IMR-90 (cell line): ENCODE data around the gene BMPER. TPM values are rescaled to one million over a fixed set of nuclear protein-coding genes. Genes with fewer than 3 reads are reported as not detected.

Experiments
- ATAC-seq: fragments of 200-7000 bp; cut with Tn5 transposase; 2 replicates; pipeline ENCODE4 v1.9.1; 2020; ENCODE audit warnings: low read depth, mild to moderate bottlenecking, moderate library complexity
- BruUV-seq: library from RNA; stranded (reverse); fragments of 400-500 nt; replicated peaks from 2 replicates; lab custom pipeline; 2021; lab: Mats Ljungman, UMichigan
- CTCF ChIA-PET: fragments of 300-600 bp; formaldehyde crosslinking; extraction: SDS; loops from one replicate; lab custom pipeline; 2021; ENCODE audit warnings: antibody characterized with exemption; lab: Yijun Ruan, JAX
- POLR2A ChIA-PET: fragments of 300-600 bp; sonication (Branson Sonifier 250); formaldehyde crosslinking; loops from one replicate; lab custom pipeline; 2022; ENCODE audit warnings: antibody characterized with exemption; ENCODE audit not compliant: unreplicated experiment; lab: Charles Lee
- DNase-seq: peaks from one replicate; pipeline ENCODE4 v3.0.0; 2013
- H2AFZ ChIP-seq: replicated peaks from 2 replicates; pipeline ENCODE3; 2013; ENCODE audit warnings: low read length, mild to moderate bottlenecking; ENCODE audit not compliant: poor library complexity
- H2AK5ac ChIP-seq: 2 replicates; pipeline ENCODE4 v1.6.1; 2013; ENCODE audit warnings: low read depth, low read length, inconsistent platforms
- H2AK9ac ChIP-seq: replicated peaks from 2 replicates; pipeline ENCODE3; 2013; ENCODE audit warnings: mild to moderate bottlenecking, low read depth, low read length, moderate library complexity; ENCODE audit not compliant: poor library complexity
- H2BK120ac ChIP-seq: 2 replicates; pipeline ENCODE4 v1.6.1; 2013; ENCODE audit warnings: low read depth, low read length, inconsistent platforms
- H2BK15ac ChIP-seq: 3 replicates; pipeline ENCODE4 v1.6.1; 2013; ENCODE audit warnings: low read depth, low read length, inconsistent platforms
- H2BK20ac ChIP-seq: 2 replicates; pipeline ENCODE4 v1.6.1; 2013; ENCODE audit warnings: low read depth, mild to moderate bottlenecking, inconsistent platforms, low read length, moderate library complexity
- H2BK5ac ChIP-seq: 2 replicates; pipeline ENCODE4 v1.6.1; 2013; ENCODE audit warnings: mild to moderate bottlenecking, low read depth, low read length, inconsistent platforms; ENCODE audit not compliant: poor library complexity, severe bottlenecking
- H3K14ac ChIP-seq: replicated peaks from 2 replicates; pipeline ENCODE4 v1.6.1; 2013; ENCODE audit warnings: low read depth, low read length, inconsistent platforms
- H3K18ac ChIP-seq: 2 replicates; pipeline ENCODE4 v1.6.1; 2013; ENCODE audit warnings: low read depth, low read length, control low read depth
- H3K23ac ChIP-seq: 2 replicates; pipeline ENCODE4 v1.6.1; 2013; ENCODE audit warnings: low read depth, low read length, inconsistent platforms
- H3K27ac ChIP-seq: 2 replicates; pipeline ENCODE4 v1.5.1; 2013; ENCODE audit warnings: mild to moderate bottlenecking, control low read depth, low read length; ENCODE audit not compliant: insufficient read depth
- H3K27me3 ChIP-seq: 2 replicates; pipeline ENCODE4 v1.6.1; 2013; ENCODE audit warnings: low read length; ENCODE audit not compliant: control insufficient read depth, insufficient read depth
- H3K36me3 ChIP-seq: 2 replicates; pipeline ENCODE4 v1.6.1; 2013; ENCODE audit warnings: low read length, mixed read lengths; ENCODE audit not compliant: control insufficient read depth, insufficient read depth
- H3K4ac ChIP-seq: 2 replicates; pipeline ENCODE4 v1.6.1; 2013; ENCODE audit warnings: low read depth, low read length, inconsistent platforms
- H3K4me1 ChIP-seq: 2 replicates; pipeline ENCODE4 v1.6.1; 2013; ENCODE audit warnings: low read length, mixed read lengths; ENCODE audit not compliant: control insufficient read depth, insufficient read depth
- H3K4me2 ChIP-seq: 2 replicates; pipeline ENCODE4 v1.6.1; 2013; ENCODE audit warnings: low read depth, mild to moderate bottlenecking, control low read depth, low read length, moderate library complexity
- H3K4me3 ChIP-seq: 2 replicates; pipeline ENCODE4 v1.5.1; 2013; ENCODE audit warnings: low read depth, mild to moderate bottlenecking, control low read depth, low read length, moderate library complexity; ENCODE audit not compliant: insufficient read depth
- H3K56ac ChIP-seq: 2 replicates; pipeline ENCODE4 v1.6.1; 2013; ENCODE audit warnings: low read length, inconsistent platforms; ENCODE audit not compliant: insufficient read depth; ENCODE audit errors: extremely low read depth
- H3K79me1 ChIP-seq, 2 experiments: 2 replicates each; pipeline ENCODE4 v1.6.1; 2013; ENCODE audit warnings: low read length in 2 of 2, inconsistent platforms in 1 of 2, low read depth in 1 of 2
- H3K9ac ChIP-seq: 2 replicates; pipeline ENCODE4 v1.6.1; 2013; ENCODE audit warnings: low read depth, low read length, control low read depth
- H3K9me1 ChIP-seq: 2 replicates; pipeline ENCODE4 v1.6.1; 2013; ENCODE audit warnings: low read length, inconsistent platforms; ENCODE audit not compliant: insufficient read depth
- H3K9me3 ChIP-seq: 2 replicates; pipeline ENCODE4 v1.6.1; 2013; ENCODE audit warnings: low read length; ENCODE audit not compliant: control insufficient read depth, insufficient read depth
- H4K20me1 ChIP-seq: 2 replicates; pipeline ENCODE4 v1.6.1; 2013; ENCODE audit warnings: low read length, inconsistent platforms; ENCODE audit not compliant: insufficient read depth
- H4K5ac ChIP-seq: 2 replicates; pipeline ENCODE4 v1.6.1; 2013; ENCODE audit warnings: mild to moderate bottlenecking, low read depth, low read length, control low read depth
- H4K8ac ChIP-seq, 2 experiments: 2 replicates each; pipeline ENCODE4 v1.6.1; 2013; ENCODE audit warnings: low read depth in 2 of 2, low read length in 2 of 2, control low read depth in 1 of 2, inconsistent platforms in 1 of 2
- H4K91ac ChIP-seq: 2 replicates; pipeline ENCODE4 v1.6.1; 2013; ENCODE audit warnings: low read depth, low read length, inconsistent platforms; ENCODE audit not compliant: insufficient read depth
- BHLHE40 ChIP-seq: fragments of 150-350 bp; IDR thresholded peaks from 2 replicates; pipeline ENCODE4 v1.6.1; 2016; ENCODE audit warnings: mild to moderate bottlenecking, low read depth, low read length
- CEBPB ChIP-seq: IDR thresholded peaks from 2 replicates; pipeline ENCODE4 v1.6.1; 2012; ENCODE audit warnings: low read depth, low read length, improper control_type of control experiment
- CHD1 ChIP-seq: IDR thresholded peaks from 2 replicates; pipeline ENCODE4 v1.6.1; 2012; ENCODE audit warnings: low read depth, low read length, improper control_type of control experiment
- FOS ChIP-seq: fragments of 150-350 bp; IDR thresholded peaks from 2 replicates; pipeline ENCODE4 v1.6.1; 2016; ENCODE audit warnings: low read depth, low read length
- MAFK ChIP-seq: IDR thresholded peaks from 2 replicates; pipeline ENCODE4 v1.6.1; 2012; ENCODE audit warnings: low read depth, low read length, improper control_type of control experiment
- MAZ ChIP-seq: IDR thresholded peaks from 2 replicates; pipeline ENCODE4 v1.6.1; 2012; ENCODE audit warnings: low read depth, mild to moderate bottlenecking, low read length, improper control_type of control experiment, moderate library complexity, borderline replicate concordance
- MXI1 ChIP-seq: IDR thresholded peaks from 2 replicates; pipeline ENCODE4 v1.6.1; 2012; ENCODE audit warnings: low read depth, mild to moderate bottlenecking, low read length, moderate library complexity, borderline replicate concordance
- NFE2L2 ChIP-seq: fragments of 150-350 bp; IDR thresholded peaks from 2 replicates; pipeline ENCODE4 v1.6.1; 2016; ENCODE audit warnings: low read depth, mild to moderate bottlenecking, low read length
- RAD21 ChIP-seq: IDR thresholded peaks from 2 replicates; pipeline ENCODE4 v1.6.1; 2012; ENCODE audit warnings: low read length, improper control_type of control experiment
- RCOR1 ChIP-seq: IDR thresholded peaks from 2 replicates; pipeline ENCODE4 v1.6.1; 2012; ENCODE audit warnings: mild to moderate bottlenecking, low read length, improper control_type of control experiment; ENCODE audit not compliant: insufficient replicate concordance
- RFX5 ChIP-seq: IDR thresholded peaks from 2 replicates; pipeline ENCODE4 v1.8.0; 2012; ENCODE audit warnings: low read depth, mild to moderate bottlenecking, low read length, moderate library complexity
- SMC3 ChIP-seq: fragments of 150-350 bp; IDR thresholded peaks from 2 replicates; pipeline ENCODE4 v1.6.1; 2016; ENCODE audit warnings: low read depth, mild to moderate bottlenecking, antibody characterized with exemption, low read length, moderate library complexity
- WGBS, 2 experiments: methylation state at CpG; one replicate each; pipeline versions ENCODE4 v1.1.5 to v1.1.7; 2013; ENCODE audit warnings: missing lambda C conversion rate in 2 of 2; ENCODE audit not compliant: insufficient read length in 1 of 2; ENCODE audit errors: extremely low coverage in 2 of 2; 5-methylcytosine and 5-hydroxymethylcytosine counted together
- dilution Hi-C: fragments of 300-500 bp; cut with HindIII; formaldehyde crosslinking; loops from one replicate; pipeline ENCODE4 v1.14.3; 2018; ENCODE audit warnings: low sequenced_read_pairs; ENCODE audit not compliant: unreplicated experiment
- in situ Hi-C: fragments of 300-500 bp; cut with MboI; formaldehyde crosslinking; loops from 3 replicates; pipeline ENCODE4 v1.14.3; 2019; ENCODE audit warnings: low sequenced_read_pairs, inconsistent platforms, mixed read lengths
- intact Hi-C: fragments of 100-400 bp; cut with micrococcal nuclease; formaldehyde crosslinking; loops from 2 replicates; pipeline ENCODE4 v1.10.0; 2022
- polyA plus RNA-seq, 3 experiments: library from polyadenylated mRNA; depleted of rRNA; stranded (reverse); fragments of >200 nt; gene quantifications; 2 replicates each; pipeline ENCODE4 v1.2.3, GENCODE V29; 2012; ENCODE audit warnings: low replicate concordance in 1 of 3
- total RNA-seq: library from RNA; depleted of rRNA; stranded (reverse); fragments of >200 nt; gene quantifications from 2 replicates; pipeline ENCODE4 v1.2.3, GENCODE V29; 2012
- TF ChIP-seq, protein P1 (sequence below): conservative IDR thresholded peaks from 2 replicates; pipeline ENCODE4 v1.5.1; 2012; ENCODE audit warnings: mild to moderate bottlenecking, low read depth, low read length, improper control_type of control experiment
- TF ChIP-seq, protein P2 (sequence below): fragments of 150-350 bp; IDR thresholded peaks from 2 replicates; pipeline ENCODE4 v1.6.1; 2016; ENCODE audit warnings: low read depth, mild to moderate bottlenecking, low read length, moderate library complexity, borderline replicate concordance

The BMPER gene
- total and polyA plus RNA-seq, 2 of the 4 experiments (the other 2 are of a cell fraction) = 6.2 to 7.9 TPM

DNA sequence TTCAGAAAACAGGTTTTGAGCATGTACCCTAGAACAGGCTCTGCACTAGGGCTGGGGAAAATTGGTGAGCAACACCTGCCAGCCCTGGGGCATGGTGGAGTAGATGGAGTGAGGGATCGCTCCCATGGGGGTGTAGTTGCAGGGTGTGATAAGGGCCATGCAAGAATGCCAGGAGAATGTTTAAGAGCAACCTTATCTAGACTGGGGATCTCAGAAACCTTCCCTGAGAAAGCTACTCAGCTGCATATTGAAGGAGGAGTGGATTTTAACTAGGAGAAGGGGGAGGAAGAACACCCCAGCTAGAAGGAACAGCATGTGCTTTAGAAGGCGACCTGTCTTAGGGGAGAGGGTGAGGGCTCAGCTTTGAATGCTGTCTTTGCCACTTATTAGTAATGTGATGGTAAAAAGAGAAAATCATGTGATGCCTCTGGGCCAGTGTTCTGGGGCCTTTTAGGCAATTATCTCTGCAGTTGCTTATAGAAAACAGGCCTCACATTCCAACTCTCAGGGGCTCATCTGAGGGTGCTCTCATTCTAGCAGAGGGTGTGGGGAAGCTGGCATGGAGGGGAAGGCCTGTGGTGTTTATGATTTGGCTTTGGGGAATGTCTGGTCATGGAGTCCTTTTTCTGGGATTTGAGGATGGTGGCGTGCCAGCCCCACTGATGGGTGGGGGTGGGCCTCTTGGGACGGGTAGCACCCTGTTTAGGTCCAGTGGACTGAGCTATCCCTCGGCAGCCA, 225.4 kb downstream of the BMPER start:
- ChIA-PET POLR2A (no interaction called here), CTCF (interaction anchor here (0.8 to 1.3 kb wide), 2 partner anchors 15 to 198 kb away, joined by 3 read pairs; no protein-coding TSS in a partner anchor)
- H2BK15ac ChIP-seq = no peak overlapping the region
- H4K91ac ChIP-seq = no peak overlapping the region
- no peak overlapping the region for H3K18ac ChIP-seq
- DNase-seq (no peak), ATAC-seq (no peak)
- H3K4ac ChIP-seq = no peak overlapping the region
- no peak overlapping the region for H3K56ac ChIP-seq
- no peak overlapping the region for H4K5ac ChIP-seq
- H3K23ac ChIP-seq = no peak overlapping the region
- no peak overlapping the region for H3K14ac ChIP-seq
- no peaks in the 10 kb centered on the region for H3K9me1 ChIP-seq
- WGBS, 2 experiments = 69% methylated on average over 3 of the region's 5 CpGs; no CpG with 5 or more reads in 1 of the 2 experiments
- in situ Hi-C loops = loop anchor here (10.0 kb wide), 1 partner anchor 184 kb away; no protein-coding TSS in a partner anchor
- H3K4me1 ChIP-seq = peaks cover 13% of the 10 kb centered on the region; the same call in 1 of the 2 replicates
- H3K9ac ChIP-seq = no peak overlapping the region
- no TSS peak for BruUV-seq
- no peaks in the 10 kb centered on the region for H4K20me1 ChIP-seq
- no peaks in the 10 kb centered on the region for H3K9me3 ChIP-seq
- no peaks in the 10 kb centered on the region for H3K27me3 ChIP-seq
- no peak overlapping the region for H2BK20ac ChIP-seq
- H3K4me2 ChIP-seq = no peak overlapping the region
- intact Hi-C loops = loop anchor here (5.0 to 10.0 kb wide), 3 partner anchors 33 to 192 kb away; no protein-coding TSS in a partner anchor
- H3K36me3 ChIP-seq = no peaks in the 10 kb centered on the region
- no peak overlapping the region for H2BK5ac ChIP-seq
- H3K4me3 ChIP-seq = no peak overlapping the region
- dilution Hi-C loops = no loop called here
- H2BK120ac ChIP-seq = no peak overlapping the region
- H2AK5ac ChIP-seq = no peak overlapping the region
- no peak overlapping the region for H4K8ac ChIP-seq
- no peak overlapping the region for H2AFZ ChIP-seq
- no peak overlapping the region for H2AK9ac ChIP-seq
- H3K27ac ChIP-seq = no peak overlapping the region
- H3K79me1 ChIP-seq = no peaks in the 10 kb centered on the region
- TF ChIP-seq SMC3 (no peak), CEBPB (no peak), FOS (no peak), NFE2L2 (no peak), MXI1 (no peak), CHD1 (no peak), RAD21 (no peak), RFX5 (no peak), MAZ (no peak), RCOR1 (no peak), BHLHE40 (no peak), MAFK (no peak)
- TF ChIP-seq, protein P1, sequence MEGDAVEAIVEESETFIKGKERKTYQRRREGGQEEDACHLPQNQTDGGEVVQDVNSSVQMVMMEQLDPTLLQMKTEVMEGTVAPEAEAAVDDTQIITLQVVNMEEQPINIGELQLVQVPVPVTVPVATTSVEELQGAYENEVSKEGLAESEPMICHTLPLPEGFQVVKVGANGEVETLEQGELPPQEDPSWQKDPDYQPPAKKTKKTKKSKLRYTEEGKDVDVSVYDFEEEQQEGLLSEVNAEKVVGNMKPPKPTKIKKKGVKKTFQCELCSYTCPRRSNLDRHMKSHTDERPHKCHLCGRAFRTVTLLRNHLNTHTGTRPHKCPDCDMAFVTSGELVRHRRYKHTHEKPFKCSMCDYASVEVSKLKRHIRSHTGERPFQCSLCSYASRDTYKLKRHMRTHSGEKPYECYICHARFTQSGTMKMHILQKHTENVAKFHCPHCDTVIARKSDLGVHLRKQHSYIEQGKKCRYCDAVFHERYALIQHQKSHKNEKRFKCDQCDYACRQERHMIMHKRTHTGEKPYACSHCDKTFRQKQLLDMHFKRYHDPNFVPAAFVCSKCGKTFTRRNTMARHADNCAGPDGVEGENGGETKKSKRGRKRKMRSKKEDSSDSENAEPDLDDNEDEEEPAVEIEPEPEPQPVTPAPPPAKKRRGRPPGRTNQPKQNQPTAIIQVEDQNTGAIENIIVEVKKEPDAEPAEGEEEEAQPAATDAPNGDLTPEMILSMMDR = no peak
- TF ChIP-seq, protein P2, sequence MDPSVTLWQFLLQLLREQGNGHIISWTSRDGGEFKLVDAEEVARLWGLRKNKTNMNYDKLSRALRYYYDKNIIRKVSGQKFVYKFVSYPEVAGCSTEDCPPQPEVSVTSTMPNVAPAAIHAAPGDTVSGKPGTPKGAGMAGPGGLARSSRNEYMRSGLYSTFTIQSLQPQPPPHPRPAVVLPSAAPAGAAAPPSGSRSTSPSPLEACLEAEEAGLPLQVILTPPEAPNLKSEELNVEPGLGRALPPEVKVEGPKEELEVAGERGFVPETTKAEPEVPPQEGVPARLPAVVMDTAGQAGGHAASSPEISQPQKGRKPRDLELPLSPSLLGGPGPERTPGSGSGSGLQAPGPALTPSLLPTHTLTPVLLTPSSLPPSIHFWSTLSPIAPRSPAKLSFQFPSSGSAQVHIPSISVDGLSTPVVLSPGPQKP = no peak
